Measurements from ENCODE around the gene AGTR1. TPM values are rescaled to one million over a fixed set of nuclear protein-coding genes. Genes with fewer than 3 reads are reported as not detected.

AGTR1 gene
- total RNA-seq (10 to 100 TPM in 3 of 7 donors, 1 to 10 TPM in 4; 4.3 to 24.7 (median 5.5) TPM), polyA plus RNA-seq (1 to 10 TPM in 1 of 3 donors, under 1 TPM in 2; 0.43 to 1.5 (median 0.99) TPM)
- long read RNA-seq, donor 1, transcript AGTR1-209 (2 exons, 2,359 nt), result major isoform, 5 of 5 reads
- long read RNA-seq, donor 1, partial matches to known transcripts, result 0 of 5 reads
- long read RNA-seq, donor 1, other reads (novel, unspliced or antisense), result 0 of 5 reads
- long read RNA-seq, donor 2, transcript AGTR1-209 (2 exons, 2,359 nt), result major isoform, 6 of 14 reads
- long read RNA-seq, donor 2, partial matches to known transcripts, result 6 of 14 reads
- long read RNA-seq, donor 2, other reads (novel, unspliced or antisense), result 0 of 14 reads

DNA sequence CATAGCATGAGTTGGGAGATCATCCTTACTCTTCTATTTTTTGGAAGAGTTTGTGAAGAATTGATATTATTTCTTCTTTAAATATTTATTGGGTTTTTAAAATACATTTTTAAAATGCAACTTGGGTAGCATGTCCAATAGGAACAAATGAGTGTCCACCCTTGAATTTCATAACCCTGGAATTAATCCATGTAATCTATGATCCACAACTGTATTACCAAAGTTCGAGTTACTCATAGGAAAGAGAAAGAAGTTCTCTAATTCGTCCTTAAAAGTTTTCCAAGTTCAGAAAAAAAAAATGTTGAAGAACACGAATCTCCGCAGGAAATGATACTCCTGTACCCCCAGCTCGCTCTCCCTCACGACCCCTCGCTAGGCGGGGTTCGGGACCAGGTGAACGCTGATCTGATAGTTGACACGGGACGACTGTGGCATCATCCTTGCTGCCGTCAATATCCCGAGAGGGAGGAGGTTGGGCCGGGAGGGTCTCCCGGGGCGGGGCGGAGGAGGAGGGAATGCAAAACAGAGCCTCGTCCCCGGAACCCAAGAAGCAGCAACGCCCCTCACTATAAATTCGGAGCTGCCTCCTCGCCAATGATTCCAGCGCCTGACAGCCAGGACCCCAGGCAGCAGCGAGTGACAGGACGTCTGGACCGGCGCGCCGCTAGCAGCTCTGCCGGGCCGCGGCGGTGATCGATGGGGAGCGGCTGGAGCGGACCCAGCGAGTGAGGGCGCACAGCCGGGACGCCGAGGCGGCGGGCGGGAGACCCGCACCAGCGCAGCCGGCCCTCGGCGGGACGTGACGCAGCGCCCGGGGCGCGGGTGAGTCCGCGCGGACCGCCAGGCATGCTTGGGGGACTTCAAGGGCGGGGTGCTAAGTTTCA is at the start of gene AGTR1:
Gene AGTR1, plus strand, starts transcription at position 598 of the 884 bp plus-strand sequence. CDS start 43,133 bp downstream, outside the sequence.
- peak within 1 kb of the TSS; percentile 10 to 68 (median 37) for H3K4me3 ChIP-seq
- H3K27me3 ChIP-seq (replicated peaks in 1 of 7), result peaks cover 0 to 37% (median 7%) of the 10 kb centered on the region in 7 donors
- DNase-seq, result peak; percentile 72
- intact Hi-C loops (cut with DNase I; ENCODE audit: low total_unique reads), result no loop called here
- TF ChIP-seq POLR2AphosphoS5 (IDR thresholded peaks at IDR 0.05), result peak; percentile 61 to 83 (median 78)
- peak in 1 of 3 donors; percentile 29 for TF ChIP-seq POLR2A (IDR thresholded peaks at IDR 0.05)
- TF ChIP-seq, protein P1, sequence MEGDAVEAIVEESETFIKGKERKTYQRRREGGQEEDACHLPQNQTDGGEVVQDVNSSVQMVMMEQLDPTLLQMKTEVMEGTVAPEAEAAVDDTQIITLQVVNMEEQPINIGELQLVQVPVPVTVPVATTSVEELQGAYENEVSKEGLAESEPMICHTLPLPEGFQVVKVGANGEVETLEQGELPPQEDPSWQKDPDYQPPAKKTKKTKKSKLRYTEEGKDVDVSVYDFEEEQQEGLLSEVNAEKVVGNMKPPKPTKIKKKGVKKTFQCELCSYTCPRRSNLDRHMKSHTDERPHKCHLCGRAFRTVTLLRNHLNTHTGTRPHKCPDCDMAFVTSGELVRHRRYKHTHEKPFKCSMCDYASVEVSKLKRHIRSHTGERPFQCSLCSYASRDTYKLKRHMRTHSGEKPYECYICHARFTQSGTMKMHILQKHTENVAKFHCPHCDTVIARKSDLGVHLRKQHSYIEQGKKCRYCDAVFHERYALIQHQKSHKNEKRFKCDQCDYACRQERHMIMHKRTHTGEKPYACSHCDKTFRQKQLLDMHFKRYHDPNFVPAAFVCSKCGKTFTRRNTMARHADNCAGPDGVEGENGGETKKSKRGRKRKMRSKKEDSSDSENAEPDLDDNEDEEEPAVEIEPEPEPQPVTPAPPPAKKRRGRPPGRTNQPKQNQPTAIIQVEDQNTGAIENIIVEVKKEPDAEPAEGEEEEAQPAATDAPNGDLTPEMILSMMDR (IDR thresholded peaks at IDR 0.05 in 8 of 11, conservative IDR thresholded peaks at IDR 0.05 in 3 of 11), result no peak
- no peaks in the 10 kb centered on the region for H3K36me3 ChIP-seq
- peak within 1 kb of the TSS in 7 of 8 donors; percentile 14 to 65 (median 33) for H3K27ac ChIP-seq
- no peaks in the 10 kb centered on the region for H3K9me3 ChIP-seq
- H3K4me1 ChIP-seq, result peaks cover 0 to 7% (median 0%) of the 10 kb centered on the region in 6 donors
- WGBS, 5 donors, result 3 to 11% (median 5%) methylated on average over 36 to 61 of the region's 61 CpGs

DNA sequence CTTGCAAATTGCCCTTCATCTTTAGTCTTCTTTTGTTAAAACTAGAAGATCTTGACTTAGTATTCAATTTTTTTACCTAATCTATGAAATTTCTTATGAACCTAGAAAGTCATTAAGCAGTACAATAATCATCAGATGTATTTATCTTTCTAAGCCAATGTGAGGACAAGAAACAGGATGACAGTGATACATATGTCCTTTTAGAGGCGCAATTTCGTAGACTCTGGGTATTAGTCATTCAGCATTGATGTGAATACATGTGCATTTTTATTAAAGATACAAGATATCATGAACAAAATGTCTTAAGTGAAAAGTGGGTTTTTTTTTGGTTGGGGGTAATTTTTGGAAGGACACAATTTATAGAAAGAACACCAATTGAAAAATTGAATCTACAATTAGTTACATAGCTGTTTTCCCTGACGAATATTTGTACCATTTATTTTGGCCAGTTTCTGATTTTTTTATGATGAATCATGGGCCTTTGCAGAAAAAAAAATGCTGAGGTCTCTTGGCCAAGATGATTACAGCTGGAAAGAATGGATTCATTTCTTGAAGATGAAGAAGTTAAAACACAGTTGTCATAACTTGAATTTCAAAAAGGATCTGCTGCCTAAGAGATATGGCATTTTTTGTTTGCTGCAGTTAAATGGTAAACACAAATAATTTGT is 48.9 kb upstream of the AGTR1 start:
- Histone ChIP-seq H3K9me3 (no peaks in the 10 kb centered on the region), H3K27ac (peak overlapping the region in 1 of 8 donors; percentile 2), H3K27me3 (replicated peaks in 1 of 7) (no peaks in the 10 kb centered on the region), H3K4me1 (no peaks in the 10 kb centered on the region), H3K4me3 (no peak overlapping the region), H3K36me3 (no peaks in the 10 kb centered on the region)
- intact Hi-C loops (cut with DNase I; ENCODE audit: low total_unique reads), result no loop called here
- TF ChIP-seq POLR2A (IDR thresholded peaks at IDR 0.05) (no peak), POLR2AphosphoS5 (IDR thresholded peaks at IDR 0.05) (no peak)
- TF ChIP-seq, protein P1 (IDR thresholded peaks at IDR 0.05 in 8 of 11, conservative IDR thresholded peaks at IDR 0.05 in 3 of 11), result no peak
- no peak for DNase-seq
- 74 to 90% (median 89%) methylated on average over 3 of the region's 3 CpGs for WGBS, 5 donors

DNA sequence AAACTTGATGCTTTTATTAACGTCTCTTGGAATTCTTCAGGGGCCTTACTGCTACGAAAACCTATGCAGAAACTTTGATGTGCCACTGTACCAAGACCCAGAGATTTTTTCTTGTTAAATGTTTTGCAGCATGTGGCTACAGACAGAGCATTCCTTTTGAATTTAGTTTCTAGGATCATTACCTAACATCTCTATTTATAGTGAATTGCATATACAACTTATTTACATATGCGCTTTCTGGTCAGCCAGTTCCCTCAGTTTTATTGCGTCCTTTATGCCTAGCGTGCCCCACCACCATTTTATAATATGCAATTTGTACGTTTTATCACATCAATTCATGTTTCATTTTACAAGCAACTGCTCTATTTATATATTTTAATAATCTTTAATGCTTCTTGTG is 46.2 kb upstream of the AGTR1 start:
- Histone ChIP-seq H3K36me3 (no peaks in the 10 kb centered on the region), H3K4me3 (no peak overlapping the region), H3K27me3 (replicated peaks in 1 of 7) (no peaks in the 10 kb centered on the region), H3K27ac (no peak overlapping the region), H3K9me3 (no peaks in the 10 kb centered on the region), H3K4me1 (no peaks in the 10 kb centered on the region)
- no peak for TF ChIP-seq POLR2AphosphoS5 (IDR thresholded peaks at IDR 0.05)
- TF ChIP-seq, protein P1 (IDR thresholded peaks at IDR 0.05 in 8 of 11, conservative IDR thresholded peaks at IDR 0.05 in 3 of 11), result no peak
- no peak for TF ChIP-seq POLR2A (IDR thresholded peaks at IDR 0.05)
- WGBS, 5 donors, result 65 to 84% (median 80%) methylated on average over 6 of the region's 6 CpGs
- no peak for DNase-seq
- intact Hi-C loops (cut with DNase I; ENCODE audit: low total_unique reads), result no loop called here
